GM10847 (cell line): ENCODE measurements around the gene INS.

Experiments used
- POLR2A ChIP-seq: IDR thresholded peaks from 2 replicates; pipeline ENCODE4 v1.6.1; 2011; ENCODE audit not compliant: insufficient read length; ENCODE audit errors: extremely low read depth

Gene INS

GRCh38 chr11:2149460-2149859, 11.5 kb downstream of the INS start:
- TF ChIP-seq POLR2A: no peak

GRCh38 chr11:2148595-2148994, 12.4 kb downstream of the INS start:
- no peak for TF ChIP-seq POLR2A

- TF ChIP-seq POLR2A: no peak
Measured at GRCh38 chr11:2147391-2147790, 13.6 kb downstream of the INS start.

GRCh38 chr11:2146051-2146450, 15.0 kb downstream of the INS start:
- no peak for TF ChIP-seq POLR2A

GRCh38 chr11:2144544-2145248, 16.3 kb downstream of the INS start:
- TF ChIP-seq POLR2A: no peak

GRCh38 chr11:2143799-2144543, 17.0 kb downstream of the INS start:
- TF ChIP-seq POLR2A: no peak

GRCh38 chr11:2143477-2143798, 17.6 kb downstream of the INS start:
- TF ChIP-seq POLR2A: no peak

- TF ChIP-seq POLR2A: no peak
Measured at GRCh38 chr11:2142762-2143202, 18.2 kb downstream of the INS start.

GRCh38 chr11:2142300-2142759, 18.7 kb downstream of the INS start:
- TF ChIP-seq POLR2A: no peak

GRCh38 chr11:2140411-2141400, 20.3 kb downstream of the INS start:
- TF ChIP-seq POLR2A: no peak

GRCh38 chr11:2139621-2140337, 21.2 kb downstream of the INS start:
- TF ChIP-seq POLR2A: no peak

GRCh38 chr11:2139123-2139521, 21.9 kb downstream of the INS start, which contains the start of gene IGF2:
IGF2 (minus strand) TSS chr11:2139389; CDS start chr11:2135523, 3,866 bp downstream.
- no peak for TF ChIP-seq POLR2A

GRCh38 chr11:2138431-2139122, 22.4 kb downstream of the INS start:
- TF ChIP-seq POLR2A: no peak

GRCh38 chr11:2138068-2138430, 23.0 kb downstream of the INS start:
- no peak for TF ChIP-seq POLR2A
